Activated gamma-delta T cell treated with Interleukin-2 at 50 U/mL for 16 hours (primary cell): Measurements from ENCODE around the gene SZRD1.

Source experiments
- DNase-seq: peaks from one replicate; pipeline ENCODE4 v3.0.0-alpha.2; 2020

The SZRD1 gene

GRCh38 chr1:16442265-16442664 is 75.2 kb downstream of the SZRD1 start:
- no peak for DNase-seq

- DNase-seq: no peak
Measured at GRCh38 chr1:16442941-16443340, 75.9 kb downstream of the SZRD1 start.

GRCh38 chr1:16443975-16444770 is 77.1 kb downstream of the SZRD1 start:
- DNase-seq: no peak

- no peak for DNase-seq
Measured at GRCh38 chr1:16445052-16445451, 78.0 kb downstream of the SZRD1 start.

- no peak for DNase-seq
Measured at GRCh38 chr1:16446116-16446515, 79.1 kb downstream of the SZRD1 start.

GRCh38 chr1:16447641-16448040 is 80.6 kb downstream of the SZRD1 start:
- DNase-seq: no peak
